ENCODE results near the gene TRIP12. TPM values are rescaled to one million over a fixed set of nuclear protein-coding genes. Genes with fewer than 3 reads are reported as not detected.
A peak's percentile ranks its signal among the peaks of the same experiment; 100 is the strongest.

The TRIP12 gene
- total and polyA plus RNA-seq, 8 donors, result 13.4 to 342 (median 117) TPM

DNA sequence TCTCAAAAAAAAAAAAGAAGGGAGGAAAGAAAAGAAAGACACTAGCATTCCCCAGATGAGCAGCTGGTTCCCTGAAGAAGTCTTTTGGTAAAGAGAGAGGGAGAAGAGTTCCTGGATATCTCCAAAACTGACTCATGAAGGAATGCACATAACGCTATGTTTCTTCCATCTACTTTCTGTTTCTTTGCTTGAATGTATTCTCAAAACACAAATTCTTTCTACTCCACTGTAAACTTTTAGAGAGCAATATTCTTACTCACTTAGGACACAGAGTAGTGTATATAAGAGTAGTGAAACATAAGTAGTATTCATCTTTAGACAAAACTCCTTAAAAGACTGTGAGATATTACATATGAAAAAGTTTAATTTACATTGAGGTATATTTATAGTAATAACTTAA, 64.2 kb downstream of the TRIP12 start:
- intact Hi-C loops (cut with DNase I; ENCODE audit: low total_unique reads), result no loop called here

DNA sequence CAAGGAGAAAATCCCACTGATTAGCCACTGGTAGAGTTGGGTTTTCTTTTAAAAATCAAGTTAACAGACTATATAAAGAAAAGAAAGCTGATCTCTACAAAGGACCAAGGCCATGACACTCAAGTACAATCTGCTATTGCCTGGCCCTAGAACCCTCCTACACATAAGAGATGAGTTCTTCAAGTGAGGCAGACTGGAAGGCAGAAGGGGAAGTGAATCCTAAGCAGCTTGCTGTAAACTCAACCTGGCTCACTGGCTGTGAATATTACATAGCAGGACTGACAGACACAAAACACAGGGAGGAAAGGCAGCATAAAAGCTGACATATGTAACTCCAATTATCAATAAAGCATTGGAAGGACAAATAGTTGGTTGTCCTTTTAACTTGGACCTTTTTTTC, 65.4 kb downstream of the TRIP12 start:
- intact Hi-C loops (cut with DNase I; ENCODE audit: low total_unique reads), result no loop called here
- Histone ChIP-seq H3K36me3 (peaks cover 19 to 52% (median 43%) of the 10 kb centered on the region in 4 donors), H3K27ac (no peak overlapping the region), H3K4me3 (no peak overlapping the region), H3K4me1 (peaks cover 0 to 22% (median 9%) of the 10 kb centered on the region in 4 donors), H3K9me3 (no peaks in the 10 kb centered on the region), H3K27me3 (no peaks in the 10 kb centered on the region)
- no peak for DNase-seq
- TF ChIP-seq, protein P1, sequence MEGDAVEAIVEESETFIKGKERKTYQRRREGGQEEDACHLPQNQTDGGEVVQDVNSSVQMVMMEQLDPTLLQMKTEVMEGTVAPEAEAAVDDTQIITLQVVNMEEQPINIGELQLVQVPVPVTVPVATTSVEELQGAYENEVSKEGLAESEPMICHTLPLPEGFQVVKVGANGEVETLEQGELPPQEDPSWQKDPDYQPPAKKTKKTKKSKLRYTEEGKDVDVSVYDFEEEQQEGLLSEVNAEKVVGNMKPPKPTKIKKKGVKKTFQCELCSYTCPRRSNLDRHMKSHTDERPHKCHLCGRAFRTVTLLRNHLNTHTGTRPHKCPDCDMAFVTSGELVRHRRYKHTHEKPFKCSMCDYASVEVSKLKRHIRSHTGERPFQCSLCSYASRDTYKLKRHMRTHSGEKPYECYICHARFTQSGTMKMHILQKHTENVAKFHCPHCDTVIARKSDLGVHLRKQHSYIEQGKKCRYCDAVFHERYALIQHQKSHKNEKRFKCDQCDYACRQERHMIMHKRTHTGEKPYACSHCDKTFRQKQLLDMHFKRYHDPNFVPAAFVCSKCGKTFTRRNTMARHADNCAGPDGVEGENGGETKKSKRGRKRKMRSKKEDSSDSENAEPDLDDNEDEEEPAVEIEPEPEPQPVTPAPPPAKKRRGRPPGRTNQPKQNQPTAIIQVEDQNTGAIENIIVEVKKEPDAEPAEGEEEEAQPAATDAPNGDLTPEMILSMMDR (IDR thresholded peaks at IDR 0.05), result no peak
- TF ChIP-seq POLR2A (IDR thresholded peaks at IDR 0.05) (no peak), POLR2AphosphoS5 (IDR thresholded peaks at IDR 0.05) (no peak), EP300 (IDR thresholded peaks at IDR 0.05) (no peak)

More for the DNA sequence above, 64.2 kb downstream of the TRIP12 start:
- peaks cover 0 to 17% (median 6%) of the 10 kb centered on the region in 4 donors for H3K4me1 ChIP-seq
- no peaks in the 10 kb centered on the region for H3K9me3 ChIP-seq
- peaks cover 19 to 48% (median 39%) of the 10 kb centered on the region in 4 donors for H3K36me3 ChIP-seq
- TF ChIP-seq EP300 (IDR thresholded peaks at IDR 0.05) (no peak), POLR2A (IDR thresholded peaks at IDR 0.05) (no peak), POLR2AphosphoS5 (IDR thresholded peaks at IDR 0.05) (no peak)
- TF ChIP-seq, protein P1 (IDR thresholded peaks at IDR 0.05), result no peak
- WGBS, 5 donors, result 87 to 94% (median 92%) methylated on average over 1 of the region's 1 CpG
- no peak overlapping the region for H3K27ac ChIP-seq
- no peak for DNase-seq
- no peaks in the 10 kb centered on the region for H3K27me3 ChIP-seq
- no peak overlapping the region for H3K4me3 ChIP-seq

DNA sequence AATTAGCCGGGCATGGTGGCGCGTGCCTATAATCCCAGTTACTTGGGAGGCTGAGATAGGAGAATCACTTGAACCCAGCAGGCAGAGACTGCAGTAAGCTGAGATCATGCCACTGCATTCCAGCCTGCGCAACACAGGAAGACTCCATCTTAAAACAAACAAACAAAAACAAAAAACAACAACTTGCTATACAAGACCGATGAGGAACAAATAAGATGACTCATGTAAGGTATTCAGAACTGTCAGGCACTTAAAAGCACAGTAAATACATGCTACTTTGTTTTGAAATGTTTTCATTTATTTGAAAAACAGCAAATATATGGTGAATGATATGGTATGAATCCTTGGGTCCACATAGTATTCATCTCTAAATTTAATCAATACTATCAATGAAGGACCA, 66.7 kb downstream of the TRIP12 start:
- no peak overlapping the region for H3K4me3 ChIP-seq
- H3K9me3 ChIP-seq, result no peaks in the 10 kb centered on the region
- H3K4me1 ChIP-seq, result peaks cover 0 to 19% (median 9%) of the 10 kb centered on the region in 4 donors
- 91 to 96% (median 94%) methylated on average over 5 of the region's 5 CpGs for WGBS, 5 donors
- H3K36me3 ChIP-seq, result peaks cover 23 to 62% (median 56%) of the 10 kb centered on the region in 4 donors
- intact Hi-C loops (cut with DNase I; ENCODE audit: low total_unique reads), result no loop called here
- TF ChIP-seq EP300 (IDR thresholded peaks at IDR 0.05) (no peak), POLR2A (IDR thresholded peaks at IDR 0.05) (no peak), POLR2AphosphoS5 (IDR thresholded peaks at IDR 0.05) (no peak)
- TF ChIP-seq, protein P1 (IDR thresholded peaks at IDR 0.05), result no peak
- no peaks in the 10 kb centered on the region for H3K27me3 ChIP-seq
- no peak overlapping the region for H3K27ac ChIP-seq
- no peak for DNase-seq

DNA sequence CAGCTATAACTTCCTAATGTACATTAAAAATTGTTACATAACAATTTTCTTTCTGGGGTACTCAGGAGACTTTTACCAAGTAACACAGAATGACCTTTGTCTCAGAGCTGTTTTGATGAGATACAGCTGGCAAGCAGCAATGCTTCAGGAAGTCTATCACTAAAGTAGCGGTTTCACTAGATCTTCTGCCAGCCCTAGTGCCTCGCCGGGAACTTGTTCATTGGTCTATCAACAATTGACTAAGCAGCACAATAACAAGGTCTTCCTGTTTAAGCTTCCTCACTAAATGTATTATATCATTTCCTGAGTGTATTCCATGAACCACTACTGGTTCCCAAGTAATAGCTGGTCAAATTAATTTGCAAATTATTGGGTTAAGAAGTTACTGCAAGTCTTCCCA, 69.2 kb downstream of the TRIP12 start:
- peak in 1 of 2 donors; percentile 58 for DNase-seq
- H3K36me3 ChIP-seq, result peaks cover 7 to 43% (median 39%) of the 10 kb centered on the region in 4 donors
- WGBS, 5 donors, result 50 to 67% (median 60%) methylated on average over 3 of the region's 3 CpGs
- H3K4me3 ChIP-seq, result no peak overlapping the region
- no peak for TF ChIP-seq POLR2A (IDR thresholded peaks at IDR 0.05)
- no peak for TF ChIP-seq POLR2AphosphoS5 (IDR thresholded peaks at IDR 0.05)
- no peak for TF ChIP-seq EP300 (IDR thresholded peaks at IDR 0.05)
- TF ChIP-seq, protein P1 (IDR thresholded peaks at IDR 0.05), result no peak
- no peak overlapping the region for H3K27ac ChIP-seq
- H3K4me1 ChIP-seq, result peaks cover 0 to 37% (median 18%) of the 10 kb centered on the region in 4 donors
- H3K27me3 ChIP-seq, result no peaks in the 10 kb centered on the region
- no peaks in the 10 kb centered on the region for H3K9me3 ChIP-seq
- intact Hi-C loops (cut with DNase I; ENCODE audit: low total_unique reads), result no loop called here
